Keratinocyte (primary cell): ENCODE measurements around the gene ENTHD1. TPM values are rescaled to one million over a fixed set of nuclear protein-coding genes. Genes with fewer than 3 reads are reported as not detected.

Experiments used
- DNase-seq: peaks from one replicate; pipeline ENCODE4 v3.0.0-alpha.2; 2011; ENCODE audit warnings: low read depth, missing footprints, low spot score
- FAIRE-seq: peaks from 2 replicates; lab custom pipeline; 2011; peaks lifted over from hg19 to GRCh38; lab: Jason Lieb, UNC
- H2AFZ ChIP-seq: 2 replicates; pipeline ENCODE4 v1.6.0; 2012; ENCODE audit warnings: low read length, control low read depth, inconsistent platforms; ENCODE audit not compliant: control insufficient read depth
- H3K27ac ChIP-seq: 2 replicates; pipeline ENCODE4 v1.5.1; 2011; ENCODE audit warnings: low read length; ENCODE audit not compliant: control insufficient read depth, insufficient read depth
- H3K27me3 ChIP-seq: 3 replicates; pipeline ENCODE4 v1.6.0; 2011; ENCODE audit warnings: low read length; ENCODE audit not compliant: control insufficient read depth, insufficient read depth; ENCODE audit errors: extremely low read depth
- H3K36me3 ChIP-seq, 2 experiments: 2 replicates in 1 of 2; 3 replicates in 1 of 2; pipeline ENCODE4 v1.5.1; 2011; ENCODE audit warnings: low read length in 2 of 2, mild to moderate bottlenecking in 1 of 2; ENCODE audit not compliant: control insufficient read depth in 2 of 2, insufficient read depth in 2 of 2; ENCODE audit errors: extremely low read depth in 1 of 2
- H3K4me1 ChIP-seq: 3 replicates; pipeline ENCODE4 v1.5.1; 2011; ENCODE audit warnings: low read length; ENCODE audit not compliant: control insufficient read depth, insufficient read depth; ENCODE audit errors: extremely low read depth
- H3K4me2 ChIP-seq: 3 replicates; pipeline ENCODE4 v1.6.0; 2011; ENCODE audit warnings: low read depth, low read length; ENCODE audit not compliant: control insufficient read depth, insufficient read depth; ENCODE audit errors: extremely low read depth
- H3K4me3 ChIP-seq, 3 experiments: fragments of 200-600 bp in 1 of 3; sonication (generic) in 1 of 3; 2 replicates in 2 of 3; 3 replicates in 1 of 3; pipeline ENCODE4 v1.5.1; 2011 to 2016; ENCODE audit warnings: low read length in 3 of 3, mild to moderate bottlenecking in 3 of 3, control low read depth in 2 of 3, inconsistent platforms in 1 of 3, low read depth in 1 of 3, mixed read lengths in 1 of 3, mixed run types in 1 of 3, moderate library complexity in 1 of 3; ENCODE audit not compliant: control insufficient read depth in 2 of 3, insufficient read depth in 2 of 3; ENCODE audit errors: extremely low read depth in 1 of 3
- H3K79me2 ChIP-seq: 2 replicates; pipeline ENCODE4 v1.6.0; 2012; ENCODE audit warnings: low read length; ENCODE audit not compliant: control insufficient read depth, insufficient read depth
- H3K9ac ChIP-seq: 3 replicates; pipeline ENCODE4 v1.6.0; 2011; ENCODE audit warnings: low read length; ENCODE audit not compliant: control insufficient read depth, insufficient read depth; ENCODE audit errors: extremely low read depth
- H3K9me1 ChIP-seq: 3 replicates; pipeline ENCODE4 v1.6.0; 2011; ENCODE audit warnings: low read length; ENCODE audit not compliant: control insufficient read depth, insufficient read depth; ENCODE audit errors: extremely low read depth
- H3K9me3 ChIP-seq: 2 replicates; pipeline ENCODE4 v1.5.1; 2012; ENCODE audit warnings: low read depth, low read length; ENCODE audit not compliant: control insufficient read depth
- H4K20me1 ChIP-seq: 3 replicates; pipeline ENCODE4 v1.6.0; 2011; ENCODE audit warnings: low read length; ENCODE audit not compliant: control insufficient read depth, insufficient read depth; ENCODE audit errors: extremely low read depth
- CTCF ChIP-seq, 3 experiments: IDR thresholded peaks in 1 of 3; conservative IDR thresholded peaks in 1 of 3; optimal IDR thresholded peaks in 1 of 3; 2 replicates in 2 of 3; 3 replicates in 1 of 3; pipeline versions ENCODE3 to v1.5.1; 2011; ENCODE audit warnings: low read length in 3 of 3, mild to moderate bottlenecking in 3 of 3, moderate library complexity in 2 of 3, control low read depth in 1 of 3, inconsistent platforms in 1 of 3; ENCODE audit not compliant: insufficient read depth in 2 of 3; ENCODE audit errors: extremely low read depth in 1 of 3
- EZH2 ChIP-seq: IDR thresholded peaks from one replicate; pipeline ENCODE4 v1.6.1; 2012; ENCODE audit warnings: inconsistent platforms, mild to moderate bottlenecking, low read length, moderate library complexity
- dilution Hi-C: fragments of 300-500 bp; cut with MboI; formaldehyde crosslinking; loops from one replicate; pipeline ENCODE4 v1.7.0; 2020; ENCODE audit warnings: low sequenced_read_pairs; ENCODE audit not compliant: extremely low pct_ligation_motif_present
- polyA plus RNA-seq, 5 experiments: library from polyadenylated mRNA; depleted of rRNA in 3 of 5; stranded (reverse) in 3 of 5; stranded (forward) in 1 of 5; unstranded in 1 of 5; fragments of >200 nt; gene quantifications; 1 replicate in 1 of 5; 2 replicates in 3 of 5; 3 replicates in 1 of 5; pipeline versions ENCODE4 v1.2.1 to v1.2.3, GENCODE V29; 2011 to 2012; ENCODE audit warnings: missing spikeins in 2 of 5, low read depth in 1 of 5, low replicate concordance in 1 of 5

ENTHD1 gene
- polyA plus RNA-seq, 1 donor (not counting 4 experiments of a cell fraction or from before 2014, with no cell fraction given): not detected

DNA sequence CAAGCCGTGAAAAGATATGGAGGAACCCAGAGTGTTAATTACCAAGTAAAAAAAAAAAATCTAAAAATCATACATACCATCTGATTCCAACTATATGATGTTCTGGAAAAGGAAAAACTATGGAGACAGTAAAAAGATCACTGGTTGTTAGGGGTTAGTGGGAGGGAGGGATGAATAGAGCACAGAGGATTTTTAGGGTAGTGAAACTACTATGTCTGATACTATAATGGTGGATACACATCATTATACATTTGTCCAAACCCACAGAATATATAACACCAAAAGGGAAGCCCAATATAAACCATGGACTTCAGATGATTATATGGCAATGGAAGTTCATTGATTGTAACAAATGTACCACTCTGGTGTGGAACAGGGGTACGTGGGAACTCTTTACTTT lies 74.1 kb downstream of the ENTHD1 start:
- Histone ChIP-seq H3K27me3 (no peaks in the 10 kb centered on the region), H3K27ac (no peak overlapping the region), H3K9ac (no peak overlapping the region), H3K36me3 (no peaks in the 10 kb centered on the region), H3K9me3 (no peaks in the 10 kb centered on the region), H2AFZ (no peak overlapping the region), H3K4me2 (no peak overlapping the region), H3K9me1 (no peaks in the 10 kb centered on the region), H3K4me3 (no peak overlapping the region), H3K4me1 (peaks cover 10% of the 10 kb centered on the region), H4K20me1 (no peaks in the 10 kb centered on the region), H3K79me2 (no peaks in the 10 kb centered on the region)
- TF ChIP-seq EZH2: no peak
- TF ChIP-seq CTCF (optimal IDR thresholded peaks at IDR 0.05 in 1 of 3, IDR thresholded peaks at IDR 0.05 in 1 of 3, conservative IDR thresholded peaks at IDR 0.05 in 1 of 3; ENCODE audit: extremely low read depth in 1 of 3, insufficient read depth in 2 of 3, low read length in 3 of 3): no peak
- dilution Hi-C loops: no loop called here
- FAIRE-seq (no peak), DNase-seq (no peak)

DNA sequence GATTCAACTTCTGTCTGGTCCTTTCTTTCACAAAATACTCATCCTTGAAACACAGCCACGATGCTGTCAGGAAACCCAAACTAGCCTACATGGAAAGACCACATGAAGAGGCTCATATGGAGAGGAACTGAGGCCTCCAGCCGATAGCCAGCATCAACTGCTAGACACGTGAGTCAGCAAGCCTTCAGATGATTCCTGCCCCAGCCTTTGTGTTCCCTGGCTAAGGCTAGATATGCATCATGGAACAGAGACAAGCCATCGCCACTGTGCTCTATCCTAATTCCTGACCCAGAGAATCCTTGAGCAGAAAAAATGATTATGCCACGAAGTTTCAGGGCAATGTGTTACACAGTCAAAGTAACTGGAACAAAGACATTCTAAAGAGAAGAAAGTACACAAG lies 75.5 kb downstream of the ENTHD1 start:
- dilution Hi-C loops: no loop called here
- Histone ChIP-seq H3K4me1 (peaks cover 10% of the 10 kb centered on the region), H3K9ac (no peak overlapping the region), H3K9me3 (no peaks in the 10 kb centered on the region), H3K79me2 (no peaks in the 10 kb centered on the region), H3K27me3 (no peaks in the 10 kb centered on the region), H3K4me3 (no peak overlapping the region), H3K9me1 (no peaks in the 10 kb centered on the region), H3K27ac (no peak overlapping the region), H2AFZ (no peak overlapping the region), H3K4me2 (no peak overlapping the region), H3K36me3 (no peaks in the 10 kb centered on the region), H4K20me1 (no peaks in the 10 kb centered on the region)
- TF ChIP-seq CTCF (optimal IDR thresholded peaks at IDR 0.05 in 1 of 3, IDR thresholded peaks at IDR 0.05 in 1 of 3, conservative IDR thresholded peaks at IDR 0.05 in 1 of 3; ENCODE audit: extremely low read depth in 1 of 3, insufficient read depth in 2 of 3, low read length in 3 of 3): no peak
- TF ChIP-seq EZH2: no peak
- DNase-seq (no peak), FAIRE-seq (peak; percentile 29)
